ENCODE results near the gene ANKRD52. TPM values are rescaled to one million over a fixed set of nuclear protein-coding genes. Genes with fewer than 3 reads are reported as not detected.

ANKRD52 gene
- total and polyA plus RNA-seq, 2 donors (not counting 3 experiments of a cell fraction or from before 2014, with no cell fraction given): 30.8 to 62.0 TPM

DNA sequence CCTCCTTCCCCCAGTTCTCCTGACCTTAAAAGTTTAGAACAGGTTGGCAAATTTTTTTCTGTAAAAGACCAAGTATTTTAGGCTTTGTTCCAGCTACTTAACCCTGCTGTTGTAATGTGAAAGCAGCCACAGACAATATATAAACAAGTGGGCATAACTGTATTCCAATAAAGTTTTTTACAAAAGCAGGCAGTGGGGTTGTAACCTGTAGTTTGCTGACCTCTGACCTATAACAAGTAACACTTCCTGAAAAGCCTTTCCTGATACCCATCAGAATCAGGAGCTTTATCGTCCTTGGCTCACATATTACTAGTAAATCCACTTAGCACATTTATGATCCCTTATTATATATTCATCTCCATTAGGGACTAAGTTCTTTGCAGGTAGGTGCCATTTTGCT, 55.8 kb downstream of the ANKRD52 start:
- ChIA-PET CTCF (interaction anchor here (0.8 to 8.5 kb wide), 5 partner anchors 10 to 56 kb away, joined by 3 to 54 read pairs (median 3); partner anchors contain the start of genes ANKRD52, RNF41 and SMARCC2), POLR2A (interaction anchor here (2.3 kb wide), 1 partner anchor 19 kb away, joined by 10 read pairs; the partner anchor contains the start of gene RNF41)
- intact Hi-C loops (cut with micrococcal nuclease) (no loop called here), dilution Hi-C loops (cut with MboI; ENCODE audit: extremely low pct_ligation_motif_present, low sequenced_read_pairs) (no loop called here)
- Histone ChIP-seq H3K9me1 (replicated peaks; ENCODE audit: control insufficient read depth, extremely low read depth, insufficient read depth, low read length) (no peaks in the 10 kb centered on the region), H3K27me3 (ENCODE audit: control insufficient read depth in 2 of 2, insufficient read depth in 2 of 2, low read length in 2 of 2) (no peaks in the 10 kb centered on the region), H3K9me3 (replicated peaks; ENCODE audit: control insufficient read depth, insufficient read depth, low read length) (no peaks in the 10 kb centered on the region), H3K27ac (ENCODE audit: insufficient read depth, low read depth, low read length) (no peak overlapping the region), H3K9ac (replicated peaks; ENCODE audit: extremely low read depth, insufficient read depth, low read length) (no peak overlapping the region), H3K4me2 (ENCODE audit: insufficient read depth, low read length) (peak overlapping the region; percentile 19), H3K79me2 (ENCODE audit: control insufficient read depth, insufficient read depth, low read length) (no peaks in the 10 kb centered on the region), H3K36me3 (ENCODE audit: control insufficient read depth in 2 of 2, extremely low read depth in 1 of 2, insufficient read depth in 2 of 2, low read length in 2 of 2) (peaks cover 6 to 20% of the 10 kb centered on the region in 2 experiments), H3K4me1 (ENCODE audit: control insufficient read depth, extremely low read depth, insufficient read depth, low read length) (peaks cover 35% of the 10 kb centered on the region), H2AFZ (ENCODE audit: low read depth, low read length) (no peak overlapping the region), H3K4me3 (replicated peaks in 1 of 3; ENCODE audit: insufficient read depth in 1 of 3, low read depth in 1 of 3, low read length in 3 of 3) (no peak overlapping the region), H4K20me1 (replicated peaks; ENCODE audit: control insufficient read depth, extremely low read depth, insufficient read depth, low read length) (no peaks in the 10 kb centered on the region)
- DNase-seq (ENCODE audit: low read depth, low spot score) (peak; percentile 41), FAIRE-seq (no peak)
- BruUV-seq (replicated peaks): no TSS peak
- no peak for TF ChIP-seq EZH2 (IDR thresholded peaks at IDR 0.05; ENCODE audit: borderline replicate concordance, low read depth, low read length, severe bottlenecking)
- TF ChIP-seq, protein P1, sequence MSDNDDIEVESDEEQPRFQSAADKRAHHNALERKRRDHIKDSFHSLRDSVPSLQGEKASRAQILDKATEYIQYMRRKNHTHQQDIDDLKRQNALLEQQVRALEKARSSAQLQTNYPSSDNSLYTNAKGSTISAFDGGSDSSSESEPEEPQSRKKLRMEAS (IDR thresholded peaks at IDR 0.05; ENCODE audit: insufficient read depth, insufficient read length): no peak
- no peak for TF ChIP-seq FOS (IDR thresholded peaks at IDR 0.05; ENCODE audit: borderline replicate concordance, insufficient read depth, low read length)
- TF ChIP-seq POLR2AphosphoS5 (IDR thresholded peaks at IDR 0.05; ENCODE audit: insufficient read depth, low read depth, low read length): no peak
- TF ChIP-seq POLR2A (IDR thresholded peaks at IDR 0.05; ENCODE audit: low read depth, low read length): no peak
- no peak for TF ChIP-seq MYC (IDR thresholded peaks at IDR 0.05; ENCODE audit: low read depth, low read length)
- no peak for TF ChIP-seq JUN (IDR thresholded peaks at IDR 0.05; ENCODE audit: borderline replicate concordance, insufficient read depth, insufficient read length, low read depth)
- TF ChIP-seq GATA2 (IDR thresholded peaks at IDR 0.05; ENCODE audit: insufficient read depth, insufficient read length, low read depth, low read length): no peak
- TF ChIP-seq, protein P2, sequence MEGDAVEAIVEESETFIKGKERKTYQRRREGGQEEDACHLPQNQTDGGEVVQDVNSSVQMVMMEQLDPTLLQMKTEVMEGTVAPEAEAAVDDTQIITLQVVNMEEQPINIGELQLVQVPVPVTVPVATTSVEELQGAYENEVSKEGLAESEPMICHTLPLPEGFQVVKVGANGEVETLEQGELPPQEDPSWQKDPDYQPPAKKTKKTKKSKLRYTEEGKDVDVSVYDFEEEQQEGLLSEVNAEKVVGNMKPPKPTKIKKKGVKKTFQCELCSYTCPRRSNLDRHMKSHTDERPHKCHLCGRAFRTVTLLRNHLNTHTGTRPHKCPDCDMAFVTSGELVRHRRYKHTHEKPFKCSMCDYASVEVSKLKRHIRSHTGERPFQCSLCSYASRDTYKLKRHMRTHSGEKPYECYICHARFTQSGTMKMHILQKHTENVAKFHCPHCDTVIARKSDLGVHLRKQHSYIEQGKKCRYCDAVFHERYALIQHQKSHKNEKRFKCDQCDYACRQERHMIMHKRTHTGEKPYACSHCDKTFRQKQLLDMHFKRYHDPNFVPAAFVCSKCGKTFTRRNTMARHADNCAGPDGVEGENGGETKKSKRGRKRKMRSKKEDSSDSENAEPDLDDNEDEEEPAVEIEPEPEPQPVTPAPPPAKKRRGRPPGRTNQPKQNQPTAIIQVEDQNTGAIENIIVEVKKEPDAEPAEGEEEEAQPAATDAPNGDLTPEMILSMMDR (IDR thresholded peaks at IDR 0.05; ENCODE audit: extremely low read depth in 1 of 2, insufficient read depth in 1 of 2, low read depth in 1 of 2, low read length in 2 of 2): no peak
